SKM-1 (cell line): Measurements from ENCODE around the gene ADAMTS6.
"Not testable (repeated sequence)": the region's sequence is repeated elsewhere in the genome, so short reads cannot be mapped to it uniquely, and the experiment has no call there.

ENCODE experiments used
- DNase-seq: peaks from one replicate; lab custom pipeline; 2025; ENCODE audit not compliant: unreplicated experiment; lab: John Stamatoyannopoulos, UW

The ADAMTS6 gene

GRCh38 chr5:65481635-65482295, at the start of gene ADAMTS6:
ADAMTS6 (minus strand) TSS chr5:65481920; CDS start chr5:65473673, 8,247 bp downstream.
- DNase-seq, result peak; percentile 40

GRCh38 chr5:65530904-65531303, 49.2 kb upstream of the ADAMTS6 start:
- DNase-seq, result no peak

- no peak for DNase-seq
Observed at GRCh38 chr5:65525726-65526125, 44.0 kb upstream of the ADAMTS6 start.

- no peak for DNase-seq
Observed at GRCh38 chr5:65512170-65512937, 30.6 kb upstream of the ADAMTS6 start.

- no peak for DNase-seq
Observed at GRCh38 chr5:65508978-65509377, 27.3 kb upstream of the ADAMTS6 start.

- no peak for DNase-seq
Observed at GRCh38 chr5:65506961-65507360, 25.2 kb upstream of the ADAMTS6 start.

GRCh38 chr5:65489119-65489518, 7.4 kb upstream of the ADAMTS6 start:
- DNase-seq, result no peak

GRCh38 chr5:65488038-65488687, 6.4 kb upstream of the ADAMTS6 start:
- DNase-seq, result not testable (repeated sequence)

GRCh38 chr5:65486803-65487202, 5.1 kb upstream of the ADAMTS6 start:
- DNase-seq, result not testable (repeated sequence)

- no peak for DNase-seq
Observed at GRCh38 chr5:65485405-65485804, 3.7 kb upstream of the ADAMTS6 start.

GRCh38 chr5:65483546-65484346, 2.0 kb upstream of the ADAMTS6 start:
- peak; percentile 58 for DNase-seq

- DNase-seq, result no peak
Observed at GRCh38 chr5:65482736-65483545, 1.2 kb upstream of the ADAMTS6 start.

GRCh38 chr5:65482296-65482735, 596 bp upstream of the ADAMTS6 start:
- no peak for DNase-seq

- DNase-seq, result no peak
Observed at GRCh38 chr5:65481171-65481581, 544 bp downstream of the ADAMTS6 start.

GRCh38 chr5:65480306-65480865, 1.3 kb downstream of the ADAMTS6 start:
- DNase-seq, result peak; percentile 9

- DNase-seq, result no peak
Observed at GRCh38 chr5:65479527-65479926, 2.2 kb downstream of the ADAMTS6 start.

GRCh38 chr5:65478336-65478735, 3.4 kb downstream of the ADAMTS6 start:
- DNase-seq, result no peak

- DNase-seq, result no peak
Observed at GRCh38 chr5:65475895-65476294, 5.8 kb downstream of the ADAMTS6 start.

- no peak for DNase-seq
Observed at GRCh38 chr5:65475336-65475735, 6.4 kb downstream of the ADAMTS6 start.
